Astrocyte (in vitro differentiated cells and primary cell): ENCODE measurements around the gene TOP1. TPM values are rescaled to one million over a fixed set of nuclear protein-coding genes. Genes with fewer than 3 reads are reported as not detected.

Experiments
- DNase-seq: peaks from one replicate; pipeline ENCODE4 v3.0.0-alpha.2; 2010; ENCODE audit warnings: low read depth
- FAIRE-seq: peaks from 2 replicates; lab custom pipeline; 2011; peaks lifted over from hg19 to GRCh38; lab: Jason Lieb, UNC
- H2AFZ ChIP-seq: 2 replicates; pipeline ENCODE4 v1.6.0; 2012; ENCODE audit warnings: low read depth, low read length, inconsistent platforms
- H3K27ac ChIP-seq: 2 replicates; pipeline ENCODE4 v1.5.1; 2011; ENCODE audit warnings: low read depth, low read length, inconsistent platforms
- H3K27me3 ChIP-seq: 2 replicates; pipeline ENCODE4 v1.6.0; 2011; ENCODE audit warnings: low read length, inconsistent platforms; ENCODE audit not compliant: insufficient read depth
- H3K36me3 ChIP-seq: 2 replicates; pipeline ENCODE4 v1.5.1; 2011; ENCODE audit warnings: low read length, inconsistent platforms; ENCODE audit not compliant: insufficient read depth
- H3K4me1 ChIP-seq: 2 replicates; pipeline ENCODE4 v1.5.1; 2011; ENCODE audit warnings: low read length, inconsistent platforms; ENCODE audit not compliant: insufficient read depth
- H3K4me2 ChIP-seq: 2 replicates; pipeline ENCODE4 v1.6.0; 2012; ENCODE audit warnings: low read length, inconsistent platforms
- H3K4me3 ChIP-seq: 2 replicates; pipeline ENCODE4 v1.5.1; 2011; ENCODE audit warnings: low read depth, mild to moderate bottlenecking, low read length, inconsistent platforms; ENCODE audit not compliant: insufficient read depth
- H3K79me2 ChIP-seq: 2 replicates; pipeline ENCODE4 v1.6.0; 2012; ENCODE audit warnings: mild to moderate bottlenecking, low read length, inconsistent platforms; ENCODE audit not compliant: insufficient read depth
- H3K9ac ChIP-seq: 2 replicates; pipeline ENCODE4 v1.6.0; 2012; ENCODE audit warnings: mild to moderate bottlenecking, low read length, inconsistent platforms
- H3K9me3 ChIP-seq: 2 replicates; pipeline ENCODE4 v1.5.1; 2012; ENCODE audit warnings: low read depth, mild to moderate bottlenecking, low read length, inconsistent platforms; ENCODE audit not compliant: insufficient read depth
- H4K20me1 ChIP-seq: 2 replicates; pipeline ENCODE4 v1.6.0; 2012; ENCODE audit warnings: low read length, inconsistent platforms; ENCODE audit not compliant: insufficient read depth
- H3K27ac Mint-ChIP-seq: one replicate; pipeline ENCODE4 v1.8.0; 2021; ENCODE audit warnings: mild to moderate bottlenecking, mixed read lengths; ENCODE audit not compliant: unreplicated experiment
- H3K27me3 Mint-ChIP-seq: one replicate; pipeline ENCODE4 v1.8.0; 2021; ENCODE audit warnings: low read depth, mixed read lengths; ENCODE audit not compliant: unreplicated experiment
- H3K36me3 Mint-ChIP-seq: one replicate; pipeline ENCODE4 v1.8.0; 2021; ENCODE audit warnings: low read depth, mixed read lengths; ENCODE audit not compliant: unreplicated experiment
- H3K4me1 Mint-ChIP-seq: one replicate; pipeline ENCODE4 v1.8.0; 2021; ENCODE audit warnings: low read depth, mixed read lengths; ENCODE audit not compliant: unreplicated experiment
- H3K4me3 Mint-ChIP-seq: one replicate; pipeline ENCODE4 v1.8.0; 2021; ENCODE audit warnings: mild to moderate bottlenecking, moderate library complexity, mixed read lengths; ENCODE audit not compliant: unreplicated experiment
- H3K9me3 Mint-ChIP-seq: one replicate; pipeline ENCODE4 v1.8.0; 2021; ENCODE audit warnings: mild to moderate bottlenecking, mixed read lengths; ENCODE audit not compliant: unreplicated experiment
- CTCF ChIP-seq: IDR thresholded peaks from 2 replicates; pipeline ENCODE4 v1.5.1; 2011; ENCODE audit warnings: low read depth, mild to moderate bottlenecking, inconsistent platforms, low read length, moderate library complexity; ENCODE audit not compliant: insufficient read depth
- EZH2 ChIP-seq: IDR thresholded peaks from 2 replicates; pipeline ENCODE4 v1.6.1; 2012; ENCODE audit warnings: mild to moderate bottlenecking, low read length, inconsistent platforms; ENCODE audit not compliant: insufficient read depth
- total RNA-seq: library from RNA; stranded (reverse); gene quantifications from 2 replicates; pipeline ENCODE4 v1.2.1, GENCODE V29; 2021

The TOP1 gene
- total RNA-seq, 1 donor from 2014 or later, result 63.5 TPM

DNA sequence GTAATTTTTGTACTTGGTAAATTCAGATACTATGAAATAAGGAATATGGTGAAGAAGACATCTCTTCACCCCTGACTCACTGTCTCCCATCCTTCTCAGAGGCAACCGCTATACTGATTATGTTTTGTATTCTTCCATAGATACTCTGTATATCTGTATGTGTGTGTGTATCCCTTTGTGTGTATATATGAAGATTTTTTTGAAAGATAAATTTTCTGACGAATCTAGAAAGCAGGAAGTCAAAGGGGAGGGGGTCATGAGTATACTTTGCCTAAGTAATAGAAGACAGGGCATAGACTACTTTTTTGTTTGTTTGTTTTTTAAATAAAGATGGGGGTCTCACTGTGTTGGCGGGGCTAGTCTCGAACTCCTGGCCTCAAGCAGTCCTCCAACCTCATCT, 48.2 kb downstream of the TOP1 start:
- Mint-ChIP-seq H3K36me3 (peaks cover 6% of the 10 kb centered on the region), H3K27ac (no peak overlapping the region), H3K4me1 (peaks cover 43% of the 10 kb centered on the region), H3K9me3 (no peaks in the 10 kb centered on the region), H3K27me3 (no peaks in the 10 kb centered on the region), H3K4me3 (no peak overlapping the region)
- Histone ChIP-seq H3K4me3 (no peak overlapping the region), H3K4me1 (peaks cover 22% of the 10 kb centered on the region), H4K20me1 (peaks cover 55% of the 10 kb centered on the region), H2AFZ (no peak overlapping the region), H3K27me3 (no peaks in the 10 kb centered on the region), H3K9me3 (no peaks in the 10 kb centered on the region), H3K36me3 (peaks cover 20% of the 10 kb centered on the region), H3K79me2 (peaks cover 72% of the 10 kb centered on the region), H3K27ac (no peak overlapping the region), H3K9ac (no peak overlapping the region), H3K4me2 (no peak overlapping the region)
- no peak for FAIRE-seq
- no peak for DNase-seq
- TF ChIP-seq CTCF (no peak), EZH2 (no peak)

DNA sequence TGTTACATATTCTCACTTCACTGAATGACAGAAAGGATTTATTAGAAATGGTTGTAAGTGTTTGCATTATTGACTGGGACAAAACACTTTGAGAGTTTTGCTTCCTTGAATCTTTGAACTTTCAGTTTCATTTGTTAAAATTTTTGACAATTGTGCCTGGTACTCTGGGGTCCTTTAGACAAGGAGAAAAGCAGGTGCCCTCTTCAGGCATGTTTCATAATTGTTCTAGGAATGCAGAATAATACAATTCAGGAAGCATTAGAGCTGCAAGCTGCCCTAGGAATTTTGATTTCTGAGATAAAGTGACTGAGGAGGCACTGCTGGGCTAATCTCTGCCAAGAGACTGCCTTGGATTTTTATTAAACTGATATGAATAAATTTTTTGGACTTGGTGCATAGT, 49.7 kb downstream of the TOP1 start:
- no peak for FAIRE-seq
- H3K27me3 Mint-ChIP-seq, result no peaks in the 10 kb centered on the region

More for the DNA sequence above, 49.7 kb downstream of the TOP1 start:
- H2AFZ ChIP-seq, result no peak overlapping the region
- no peak for TF ChIP-seq EZH2
- TF ChIP-seq CTCF, result peak; percentile 60
- H3K4me1 Mint-ChIP-seq, result peaks cover 33% of the 10 kb centered on the region
- H3K27ac ChIP-seq, result no peak overlapping the region
- H3K36me3 ChIP-seq, result peaks cover 35% of the 10 kb centered on the region
- DNase-seq, result peak; percentile 44
- H3K79me2 ChIP-seq, result peaks cover 57% of the 10 kb centered on the region
- H3K27me3 ChIP-seq, result no peaks in the 10 kb centered on the region
- peaks cover 9% of the 10 kb centered on the region for H3K4me1 ChIP-seq
- H3K36me3 Mint-ChIP-seq, result peaks cover 9% of the 10 kb centered on the region
- no peak overlapping the region for H3K9ac ChIP-seq
- H3K27ac Mint-ChIP-seq, result no peak overlapping the region
- peak overlapping the region; percentile 12 for H3K4me2 ChIP-seq
- no peaks in the 10 kb centered on the region for H3K9me3 ChIP-seq
- H3K4me3 ChIP-seq, result no peak overlapping the region
- peaks cover 49% of the 10 kb centered on the region for H4K20me1 ChIP-seq
- no peak overlapping the region for H3K4me3 Mint-ChIP-seq
- no peaks in the 10 kb centered on the region for H3K9me3 Mint-ChIP-seq
